GM18868 (cell line): ENCODE data around the gene SYMPK.
"Not testable (repeated sequence)": the region's sequence is repeated elsewhere in the genome, so short reads cannot be mapped to it uniquely, and the experiment has no call there.

ENCODE experiments used
- ATAC-seq: cut with Tn5 transposase; IDR thresholded peaks from one replicate; pipeline ENCODE4 v1.9.1; 2021; ENCODE audit warnings: mild to moderate bottlenecking, moderate library complexity; ENCODE audit not compliant: unreplicated experiment

SYMPK gene

DNA sequence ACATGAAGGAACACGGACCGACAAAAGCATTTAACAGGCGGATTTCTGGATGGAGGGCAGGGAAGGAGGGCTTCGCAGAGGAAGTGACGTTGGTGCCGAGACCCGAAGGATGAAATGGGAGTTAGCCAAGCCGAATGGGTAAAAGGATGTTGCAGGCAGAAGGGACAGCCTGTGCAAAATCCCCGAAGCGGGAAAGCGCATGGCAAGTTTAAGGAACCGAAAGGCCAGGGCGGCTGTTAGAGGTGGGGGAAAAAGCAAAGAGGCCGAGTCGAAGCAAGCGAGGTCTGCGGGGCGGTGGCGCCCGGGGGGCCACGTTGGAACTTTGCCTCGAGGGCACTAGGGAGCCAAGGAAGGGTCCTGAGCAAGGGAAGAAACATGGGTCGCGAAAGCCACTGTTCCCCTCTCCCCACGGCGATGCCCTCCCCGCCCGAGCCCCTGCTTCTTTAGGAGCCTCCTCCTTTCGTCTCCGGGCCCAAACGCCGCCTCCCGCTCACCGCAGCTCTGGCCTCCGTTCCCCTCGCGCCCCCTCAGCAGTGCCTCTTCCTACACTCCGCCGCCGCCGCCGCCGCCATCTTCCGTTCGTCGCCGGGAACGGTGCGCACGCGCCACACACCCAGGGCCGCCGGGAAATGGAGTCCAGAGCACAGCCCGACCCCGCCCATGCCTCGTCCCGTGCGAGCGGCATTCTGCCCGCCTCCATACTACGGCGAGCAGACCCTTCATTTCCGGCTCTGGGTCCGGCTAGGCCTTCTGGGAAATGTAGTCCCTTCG, at the start of gene SYMPK:
Gene SYMPK, minus strand, starts transcription at position 584 of the 771 bp plus-strand sequence. CDS start 8,652 bp downstream, outside the sequence.
- peak; percentile 88 for ATAC-seq

DNA sequence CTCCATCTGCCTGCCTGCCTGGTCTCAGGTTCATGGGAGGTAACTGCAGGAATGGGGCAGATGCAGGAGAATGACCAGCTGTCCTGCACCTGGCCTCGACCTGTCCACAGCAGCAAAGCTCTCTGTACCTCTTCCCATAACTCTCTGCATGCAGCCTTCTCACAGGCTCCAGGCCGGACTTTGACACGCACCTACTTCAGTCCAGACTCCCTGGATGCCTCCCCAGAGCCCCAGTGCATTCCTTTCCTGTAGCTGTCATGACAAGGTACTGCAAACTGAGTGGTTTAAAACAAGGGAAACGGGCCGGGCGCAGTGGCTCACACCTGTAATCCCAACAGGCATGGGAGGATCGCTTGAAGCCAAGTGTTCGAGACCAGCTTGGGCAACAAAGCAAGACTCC, 48.3 kb upstream of the SYMPK start:
- ATAC-seq, result no peak

DNA sequence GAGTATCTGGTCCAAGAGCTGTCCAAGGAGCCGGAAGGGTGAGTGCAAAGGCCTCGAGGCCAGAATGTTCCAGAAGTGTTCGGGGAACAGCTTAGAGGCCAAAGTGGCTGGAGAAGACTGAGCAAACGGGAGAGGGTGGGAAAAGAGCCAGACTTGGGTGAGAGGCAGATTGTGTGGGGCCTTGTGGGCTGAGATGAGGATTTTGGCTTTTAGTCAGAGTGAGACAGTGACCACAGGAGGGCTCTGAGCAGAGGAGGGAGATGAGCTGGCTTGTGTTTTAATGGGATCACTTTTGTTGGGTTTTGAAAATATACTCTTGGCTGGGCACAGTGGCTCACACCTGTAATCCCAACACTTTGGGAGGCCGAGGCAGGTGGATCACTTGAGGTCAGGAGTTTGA, 46.0 kb upstream of the SYMPK start:
- no peak for ATAC-seq

DNA sequence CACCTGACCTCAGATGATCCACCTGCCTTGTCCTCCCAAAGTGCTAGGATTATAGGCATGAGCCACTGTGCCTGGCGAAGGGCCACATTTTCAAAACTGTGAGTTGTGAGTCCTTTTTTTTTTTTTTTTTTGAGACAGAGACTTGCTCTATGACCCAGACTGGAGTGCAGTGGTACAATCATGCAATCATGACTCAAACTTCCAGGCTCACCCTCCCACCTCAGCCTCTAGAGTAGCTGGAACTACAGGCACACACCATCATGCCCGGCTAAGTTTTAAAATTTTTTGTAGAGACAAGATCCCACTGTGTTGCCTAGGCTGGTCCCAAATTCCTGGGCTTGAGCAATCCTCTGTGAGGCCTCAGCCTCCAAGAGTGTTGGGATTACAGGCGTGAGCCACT, 43.3 kb upstream of the SYMPK start:
- ATAC-seq, result no peak

DNA sequence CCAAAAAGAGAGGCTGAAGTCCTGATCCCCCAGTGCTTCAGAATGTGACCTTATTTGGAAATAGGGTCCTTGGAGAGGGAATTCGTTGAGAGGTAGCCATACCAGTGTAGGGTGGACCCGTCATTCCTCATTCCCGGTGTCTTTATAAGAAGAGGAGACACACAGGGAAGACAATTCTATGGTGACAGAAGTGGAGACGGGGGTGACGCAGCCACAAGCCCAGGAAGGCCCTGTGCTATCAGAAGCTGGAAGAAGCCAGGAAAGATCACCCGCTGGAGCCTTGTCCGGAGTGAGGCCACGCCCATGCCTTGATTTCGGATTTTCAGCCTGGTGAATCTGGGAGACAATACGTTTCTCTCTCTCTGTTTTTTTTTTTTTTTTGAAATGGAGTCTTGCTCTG, 42.1 kb upstream of the SYMPK start:
- ATAC-seq, result no peak

DNA sequence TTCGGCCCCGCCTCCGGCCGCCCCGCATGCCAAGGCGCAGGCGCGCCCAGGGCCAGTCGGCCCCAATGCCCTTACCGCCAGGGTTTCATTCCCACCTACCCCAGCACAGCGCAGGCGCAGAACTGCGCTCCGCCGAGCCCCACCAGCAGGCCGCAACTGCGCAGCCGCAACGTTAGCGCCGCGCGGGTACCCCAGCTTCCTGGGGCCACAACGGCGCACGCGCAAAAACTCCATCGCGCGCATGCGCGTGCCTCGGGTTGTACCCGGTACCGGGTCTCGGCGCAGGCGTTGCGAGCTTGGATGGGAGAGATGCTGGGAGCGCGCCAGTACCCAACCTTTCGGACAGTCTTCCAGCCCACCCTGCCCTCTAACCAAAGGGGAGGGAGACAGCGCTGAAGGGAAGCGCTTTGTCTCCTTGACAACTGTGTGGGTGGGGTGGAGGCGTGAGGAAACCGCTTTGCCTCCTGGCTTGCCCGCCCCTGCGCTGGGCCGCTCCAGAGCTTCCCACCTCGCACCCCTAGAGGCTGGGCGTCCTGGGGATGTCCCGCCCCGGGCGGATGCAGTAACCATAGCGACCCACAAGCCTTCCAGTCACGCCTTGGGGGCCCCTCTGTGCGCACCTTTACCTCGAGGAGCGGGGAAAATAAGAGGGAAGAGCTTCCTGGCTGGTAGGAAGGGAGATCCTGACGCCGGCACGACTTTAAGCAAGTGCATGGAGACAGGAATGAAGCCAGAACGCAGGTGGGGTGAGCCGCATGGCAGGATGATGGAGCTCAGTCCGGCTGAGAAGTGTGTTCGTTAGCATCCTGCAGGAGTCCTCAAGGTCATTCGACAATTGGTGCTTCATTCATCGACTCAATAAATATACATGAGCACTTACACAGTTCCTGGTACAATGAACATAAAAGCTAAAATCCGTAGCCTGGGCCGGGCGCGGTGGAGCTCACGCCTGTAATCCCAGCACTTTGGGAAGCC, 40.0 kb upstream of the SYMPK start:
- peak; percentile 87 for ATAC-seq

DNA sequence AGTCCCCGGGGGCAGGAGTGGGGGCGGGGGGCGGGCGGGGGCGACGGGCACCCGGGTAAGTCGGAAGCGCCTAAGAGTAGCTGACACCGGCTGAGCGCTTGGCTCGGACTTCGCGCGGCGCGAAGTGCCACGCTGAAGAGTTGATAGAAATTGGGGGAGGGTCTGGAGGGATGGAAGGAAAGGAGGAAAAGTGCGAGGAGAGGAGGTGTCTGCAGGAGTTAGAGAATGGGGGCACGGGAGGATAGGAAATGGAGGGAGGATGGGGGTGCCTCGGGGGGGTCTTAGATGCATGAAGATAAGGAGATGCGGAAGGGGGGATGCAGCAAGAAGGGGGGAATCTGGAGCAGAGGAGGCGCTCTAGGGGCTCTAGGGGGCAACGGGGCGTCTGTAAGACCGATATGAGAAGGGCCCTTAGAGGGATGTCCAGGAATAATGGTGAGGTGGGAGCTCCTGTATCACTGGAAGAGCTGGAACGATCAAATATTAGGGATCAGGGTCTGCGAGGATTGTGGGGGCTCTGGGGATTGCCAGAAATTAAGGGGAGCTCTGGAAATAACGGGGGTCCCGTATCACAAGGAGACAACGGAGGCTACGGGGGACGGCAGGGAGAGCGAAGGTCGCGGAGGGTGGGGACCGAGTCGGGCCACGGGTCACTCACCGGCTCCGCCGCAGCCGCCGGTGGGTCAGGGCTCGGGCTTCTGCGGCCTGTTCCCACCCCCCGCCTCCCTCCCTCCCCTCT, 39.1 kb upstream of the SYMPK start, which contains the start of gene MYPOP:
Gene MYPOP, minus strand, starts transcription at position 702 of the 739 bp plus-strand sequence. CDS start 840 bp downstream, outside the sequence.
- no peak for ATAC-seq

DNA sequence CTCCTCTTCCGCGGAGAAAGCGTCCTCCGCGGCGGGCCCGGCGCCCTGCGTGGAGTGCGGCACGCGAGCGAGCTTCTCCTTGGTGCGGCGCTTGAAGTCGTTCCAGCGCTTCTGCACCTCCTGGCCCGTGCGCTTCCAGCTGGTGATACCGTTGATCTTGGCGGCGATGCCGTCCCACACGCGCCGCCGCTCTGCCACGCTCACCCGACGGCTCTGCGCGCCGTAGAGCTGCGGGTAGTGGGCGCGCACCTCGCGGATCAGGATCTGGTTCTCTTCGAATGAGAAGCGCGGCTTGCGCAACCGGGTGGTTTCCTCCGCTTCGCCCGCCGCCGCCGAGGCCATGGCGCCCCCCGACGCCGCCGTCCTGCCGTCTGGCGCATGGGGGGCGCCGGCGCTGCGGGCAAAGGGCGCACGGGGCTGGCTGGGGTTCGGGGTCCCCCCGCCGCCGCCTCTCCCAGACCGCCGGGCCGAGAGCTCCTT, 38.5 kb upstream of the SYMPK start:
- no peak for ATAC-seq

DNA sequence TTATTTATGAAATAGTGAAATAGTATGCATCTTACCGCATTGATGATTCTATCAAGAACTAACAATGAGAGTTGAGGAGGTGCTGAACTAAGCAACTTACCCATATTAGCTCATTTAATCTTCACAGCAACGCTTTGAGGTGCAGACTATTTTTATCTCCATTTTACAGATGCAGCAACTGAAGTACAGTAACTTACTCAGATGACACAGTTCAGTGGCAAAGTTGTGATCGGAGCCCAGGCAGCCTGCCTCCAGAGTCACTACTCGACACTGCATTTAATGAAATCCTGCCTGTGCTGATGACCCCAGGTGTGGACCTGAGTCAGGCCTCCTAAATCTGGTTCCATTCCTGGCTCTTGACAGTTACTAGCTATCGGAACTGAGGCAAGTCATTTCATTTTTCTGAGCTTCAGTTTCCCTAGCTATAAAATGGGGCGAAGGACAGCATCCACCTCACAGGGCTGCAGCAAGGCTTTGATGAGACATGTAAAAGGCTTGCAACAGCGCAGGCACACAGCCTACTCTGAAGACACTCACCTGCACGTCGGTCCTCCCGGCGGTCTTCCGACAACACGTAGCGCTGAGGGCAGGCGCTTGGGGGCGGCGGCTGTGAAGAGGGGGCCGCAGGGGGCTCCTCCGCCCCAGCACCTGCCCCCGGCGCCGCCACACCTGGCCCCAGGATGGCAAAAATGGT, 37.9 kb upstream of the SYMPK start:
- no peak for ATAC-seq

DNA sequence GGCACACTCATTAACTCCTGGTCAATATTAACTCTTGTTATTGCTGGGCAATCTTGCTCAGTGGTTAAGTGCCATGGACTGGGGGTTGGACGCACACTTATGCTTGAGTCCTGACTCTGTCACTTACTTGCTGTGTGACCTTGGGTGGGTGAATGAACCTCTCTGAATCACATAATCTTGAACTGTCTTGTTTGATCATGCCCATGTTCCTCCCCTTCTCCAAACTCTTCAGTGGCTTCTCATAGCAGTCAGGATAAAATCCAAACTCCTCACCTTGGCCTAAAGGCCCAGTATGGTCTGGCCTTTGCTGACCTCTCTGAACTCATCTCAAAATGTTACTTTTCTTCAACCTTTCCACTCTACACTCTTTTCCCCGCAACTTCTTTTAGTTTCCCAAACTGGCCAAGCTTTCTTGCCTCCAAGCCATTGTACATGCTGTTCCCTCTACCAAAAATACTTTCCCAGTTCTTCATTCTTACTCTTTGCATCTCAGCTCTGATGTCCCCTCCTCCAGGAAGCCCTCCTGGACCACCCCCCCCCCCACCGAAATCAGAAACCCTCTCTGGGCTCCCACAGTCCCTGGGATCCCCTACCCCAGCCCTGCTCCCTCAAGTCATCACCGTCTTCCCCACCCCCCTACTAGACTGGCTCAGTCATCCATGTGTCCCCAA, 37.1 kb upstream of the SYMPK start:
- ATAC-seq, result no peak

DNA sequence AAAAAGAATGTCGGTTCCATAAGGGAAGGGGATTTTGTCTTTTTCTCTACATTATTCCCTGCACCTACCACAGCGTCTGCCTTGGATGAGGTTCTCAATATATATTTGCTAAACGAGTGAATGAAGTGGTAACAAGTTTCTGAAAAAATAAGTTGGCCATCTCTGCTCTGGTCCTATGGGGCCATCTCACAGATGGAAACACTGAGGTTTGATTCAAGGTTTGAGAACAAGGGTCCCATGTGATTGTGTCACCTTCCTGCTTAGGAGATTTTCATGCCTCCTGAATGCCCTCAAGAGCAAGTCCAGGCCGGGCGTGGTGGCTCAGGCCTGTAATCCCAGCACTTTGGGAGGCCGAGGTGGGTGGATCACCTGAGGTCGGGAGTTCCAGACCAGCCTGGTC, 36.3 kb upstream of the SYMPK start:
- no peak for ATAC-seq

DNA sequence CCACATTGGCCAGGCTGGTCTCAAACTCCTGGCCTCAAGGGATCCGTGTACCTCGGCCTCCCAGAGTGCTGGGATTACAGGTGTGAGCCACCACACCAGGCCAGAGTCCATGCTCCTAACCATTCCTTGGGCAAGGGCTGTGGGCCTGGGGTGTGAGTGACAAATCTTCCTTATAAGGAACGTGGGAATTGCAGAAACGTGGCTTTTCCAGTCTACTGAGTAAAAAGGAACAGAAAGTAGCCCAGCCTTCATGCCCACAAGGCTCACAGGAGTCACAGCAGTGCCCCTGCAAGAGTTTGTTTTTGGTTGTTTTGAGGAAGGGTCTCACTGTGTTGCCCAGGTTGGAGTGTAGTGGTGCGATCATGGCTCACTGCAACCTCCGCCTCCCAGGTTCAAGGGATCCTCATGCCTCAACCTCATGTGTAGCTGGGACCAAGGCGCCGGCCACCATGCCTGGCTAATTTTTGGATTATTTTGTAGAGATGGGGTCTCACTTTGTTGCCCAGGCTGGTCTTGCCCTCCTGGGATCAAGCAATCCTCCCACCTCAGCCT, 34.4 kb upstream of the SYMPK start:
- ATAC-seq, result no peak

DNA sequence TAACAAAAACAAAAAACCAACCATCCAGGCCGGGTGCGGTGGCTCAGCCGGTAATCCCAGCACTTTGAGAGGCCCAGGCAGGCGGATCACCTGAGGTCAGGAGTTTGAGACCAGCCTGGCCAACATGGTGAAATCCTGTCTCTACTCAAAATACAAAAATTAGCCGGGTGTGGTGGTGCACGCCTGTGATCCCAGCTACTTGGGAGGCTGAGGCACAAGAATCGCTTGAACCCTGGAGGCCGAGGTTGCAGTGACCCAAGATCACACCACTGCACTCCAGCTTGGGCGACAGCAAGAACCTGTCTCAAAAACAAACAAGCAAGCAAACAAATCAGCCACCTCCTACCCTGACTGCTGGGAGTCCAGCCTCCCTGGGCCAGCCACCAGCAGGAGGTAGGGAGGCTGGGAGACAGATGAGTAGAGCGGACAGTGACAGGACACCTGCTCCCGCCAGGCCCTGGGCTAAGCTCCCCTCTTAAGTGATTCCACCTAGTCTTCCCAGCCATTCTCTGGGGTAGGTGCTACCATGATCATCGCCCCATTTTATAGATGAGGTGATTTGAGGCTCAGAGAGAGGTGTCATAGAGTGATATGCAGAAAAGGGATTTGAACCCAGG, 33.1 kb upstream of the SYMPK start:
- not testable (repeated sequence) for ATAC-seq

DNA sequence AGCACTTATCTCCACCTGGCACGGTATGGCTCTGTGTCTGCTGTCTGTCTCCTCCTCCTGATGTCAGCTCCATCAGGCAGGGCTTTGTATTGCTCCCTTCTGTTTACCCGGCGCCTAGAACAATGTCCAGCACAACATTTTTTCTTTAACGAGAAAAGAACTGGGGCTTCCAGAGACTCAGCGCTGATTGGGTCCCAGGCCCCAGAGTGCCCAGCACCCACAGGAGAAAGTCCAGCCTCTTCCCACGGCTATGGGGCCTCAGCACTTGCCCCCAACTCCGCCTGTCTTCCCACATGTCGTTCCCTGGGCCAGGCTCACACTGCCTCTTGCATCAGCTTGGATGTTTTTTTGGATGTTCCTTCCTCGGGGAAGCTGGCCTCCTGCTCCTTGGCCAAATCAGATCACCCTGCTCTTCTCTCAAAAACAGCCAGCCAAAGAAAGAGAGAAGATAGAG, 32.6 kb upstream of the SYMPK start:
- ATAC-seq, result no peak

DNA sequence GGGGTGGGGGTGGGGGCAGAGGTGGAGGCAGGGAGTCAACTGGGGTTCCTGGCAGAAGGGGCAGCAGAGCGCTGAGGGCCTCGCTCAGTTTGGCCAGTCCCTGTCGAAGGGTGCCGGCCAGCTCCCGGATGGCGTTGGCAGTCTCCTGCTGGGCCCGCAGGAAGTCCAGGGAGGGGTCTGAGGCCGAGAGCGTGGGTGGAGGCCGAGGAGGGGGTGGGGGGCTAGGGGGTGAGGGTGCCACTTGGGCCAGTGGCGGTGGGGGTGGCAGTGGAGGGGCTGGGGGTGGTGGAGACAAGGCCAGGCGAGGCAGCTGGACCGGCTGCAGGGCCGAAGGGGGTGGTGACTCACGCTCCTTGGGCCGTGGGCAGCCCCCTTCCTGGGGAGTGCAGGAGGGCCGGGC, 27.9 kb upstream of the SYMPK start:
- ATAC-seq, result no peak

DNA sequence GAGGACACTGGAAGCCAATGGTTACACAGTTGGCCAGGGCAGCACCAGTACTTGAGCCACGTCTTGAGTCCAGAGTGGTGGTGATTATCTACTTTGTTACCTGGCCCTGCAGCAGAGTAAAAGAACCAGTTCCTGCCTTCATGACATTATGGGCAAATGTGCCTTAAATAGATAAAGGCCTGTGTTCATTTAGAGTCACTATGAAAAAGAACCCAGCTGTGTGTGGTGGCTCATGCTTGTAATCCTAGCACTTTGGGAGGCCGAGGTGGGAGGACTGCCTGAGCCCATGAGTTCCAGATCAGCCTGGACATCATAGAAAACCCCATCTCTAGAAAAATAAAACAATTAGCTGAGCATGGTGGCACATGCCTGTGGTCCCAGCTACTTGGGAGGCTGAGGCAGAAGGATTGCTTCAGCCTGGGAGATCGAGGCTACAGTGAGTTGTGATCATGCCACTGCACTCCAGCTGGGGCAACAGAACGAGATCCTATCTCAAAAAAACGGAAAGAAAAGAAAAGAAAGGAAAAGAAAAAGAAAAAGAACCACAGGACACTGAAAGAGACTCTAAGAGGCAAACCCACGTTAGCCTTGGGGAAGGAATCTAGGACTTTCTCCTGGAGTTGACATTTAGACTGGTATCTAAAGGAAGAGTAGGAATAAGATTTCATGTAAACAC, 26.4 kb upstream of the SYMPK start:
- ATAC-seq, result no peak

DNA sequence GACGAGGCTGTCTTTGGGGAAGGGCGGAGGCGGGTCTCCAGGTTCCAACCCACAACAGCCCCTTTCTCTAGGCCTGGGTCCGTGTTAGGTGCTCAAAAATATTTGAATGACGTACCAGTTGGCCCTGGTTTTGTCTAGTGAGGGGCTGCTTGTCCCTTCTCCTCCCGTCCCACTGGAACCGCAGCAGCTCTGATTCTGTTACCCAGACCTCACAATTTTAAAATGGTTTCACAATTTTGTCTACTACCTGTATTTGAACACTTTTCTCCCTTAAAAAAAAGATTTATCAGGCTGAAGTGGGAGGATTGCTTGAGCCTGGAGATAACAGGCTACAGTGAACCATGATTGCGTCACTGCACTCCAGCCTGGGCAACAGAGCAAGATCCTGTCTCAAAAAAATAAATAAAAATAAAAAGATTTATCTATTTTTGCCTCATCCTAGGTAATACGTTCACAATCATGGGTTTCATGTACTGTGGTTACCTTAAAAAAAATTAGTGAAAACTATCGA, 24.3 kb upstream of the SYMPK start:
- ATAC-seq, result no peak
